HG02623 (cell line): ENCODE measurements around the gene EHF.

Experiments
- ATAC-seq: cut with Tn5 transposase; IDR thresholded peaks from one replicate; pipeline ENCODE4 v1.9.1; 2021; ENCODE audit warnings: moderate library complexity; ENCODE audit not compliant: unreplicated experiment

Gene EHF

GRCh38 chr11:34643311-34643710 lies 22.4 kb downstream of the EHF start:
- no peak for ATAC-seq

- no peak for ATAC-seq
Measured at GRCh38 chr11:34643846-34644245, 23.0 kb downstream of the EHF start.

- ATAC-seq, result no peak
Measured at GRCh38 chr11:34644669-34645406, 23.9 kb downstream of the EHF start.

DNA sequence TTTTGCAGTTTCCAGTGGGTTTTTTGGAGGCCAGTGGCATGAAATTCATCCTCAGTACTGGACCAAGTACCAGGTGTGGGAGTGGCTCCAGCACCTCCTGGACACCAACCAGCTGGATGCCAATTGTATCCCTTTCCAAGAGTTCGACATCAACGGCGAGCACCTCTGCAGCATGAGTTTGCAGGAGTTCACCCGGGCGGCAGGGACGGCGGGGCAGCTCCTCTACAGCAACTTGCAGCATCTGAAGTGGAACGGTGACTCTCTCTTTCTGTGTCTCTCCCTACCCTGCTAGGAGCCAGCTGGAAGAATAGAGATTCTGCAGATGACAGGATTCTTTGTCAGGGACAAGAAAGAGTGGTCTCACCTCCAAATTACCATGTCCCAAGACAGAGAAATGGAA lies 25.5 kb downstream of the EHF start:
- ATAC-seq, result no peak

DNA sequence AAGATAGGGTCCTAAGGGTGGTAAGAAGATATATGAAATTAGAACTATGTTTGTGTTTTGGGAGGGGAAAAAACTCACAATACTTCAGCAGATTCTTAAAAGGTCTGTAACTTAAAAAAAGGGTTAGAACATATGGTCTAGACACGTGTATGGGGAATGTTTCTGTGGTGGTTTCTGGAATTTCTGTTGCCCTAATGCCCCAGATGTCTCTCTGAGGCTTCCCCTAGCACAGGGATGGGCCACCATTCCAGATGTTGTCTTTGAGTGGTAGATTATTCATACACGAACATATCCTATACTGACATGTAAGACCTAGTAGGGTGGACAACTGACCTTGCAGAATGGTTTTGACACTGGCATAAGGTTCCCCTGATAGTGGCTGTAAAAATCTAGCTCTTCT lies 26.2 kb downstream of the EHF start:
- ATAC-seq, result no peak

DNA sequence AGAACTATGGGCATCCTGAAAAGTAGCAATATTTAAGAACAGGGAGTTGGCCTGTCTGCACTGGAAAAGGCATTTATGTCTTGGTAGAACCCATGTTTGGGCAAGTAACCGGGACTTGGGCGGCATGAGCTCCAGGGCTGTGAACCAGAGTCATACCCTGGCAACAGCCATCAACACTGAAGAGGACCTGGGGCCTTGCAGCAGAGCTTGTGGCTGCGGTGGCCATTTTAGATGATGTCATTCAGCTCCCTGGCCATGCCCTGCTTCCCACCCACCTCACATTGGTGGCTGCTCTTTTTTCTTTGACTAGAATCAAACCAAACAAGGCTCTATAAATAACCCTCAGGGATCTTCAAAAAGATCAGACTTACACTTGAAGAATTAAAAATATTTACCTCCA lies 26.6 kb downstream of the EHF start:
- no peak for ATAC-seq

DNA sequence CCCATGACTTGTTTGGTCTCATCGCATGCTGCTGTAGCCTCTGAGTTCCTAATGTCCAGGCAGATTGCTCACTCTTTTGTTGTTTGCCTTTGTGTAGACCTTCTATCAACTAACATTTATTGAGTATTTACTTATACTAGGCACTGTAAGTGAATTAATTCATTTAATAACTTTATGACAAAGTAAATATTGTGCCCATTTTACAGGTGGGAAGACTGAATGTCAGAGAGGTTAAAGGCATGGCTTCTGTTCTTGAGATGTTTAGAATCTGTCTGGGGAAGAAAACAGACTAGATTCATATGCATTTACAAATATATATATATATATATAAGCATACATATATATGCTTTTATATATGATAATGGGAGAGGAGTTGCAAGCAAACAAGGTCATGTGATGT lies 27.1 kb downstream of the EHF start:
- ATAC-seq, result no peak

DNA sequence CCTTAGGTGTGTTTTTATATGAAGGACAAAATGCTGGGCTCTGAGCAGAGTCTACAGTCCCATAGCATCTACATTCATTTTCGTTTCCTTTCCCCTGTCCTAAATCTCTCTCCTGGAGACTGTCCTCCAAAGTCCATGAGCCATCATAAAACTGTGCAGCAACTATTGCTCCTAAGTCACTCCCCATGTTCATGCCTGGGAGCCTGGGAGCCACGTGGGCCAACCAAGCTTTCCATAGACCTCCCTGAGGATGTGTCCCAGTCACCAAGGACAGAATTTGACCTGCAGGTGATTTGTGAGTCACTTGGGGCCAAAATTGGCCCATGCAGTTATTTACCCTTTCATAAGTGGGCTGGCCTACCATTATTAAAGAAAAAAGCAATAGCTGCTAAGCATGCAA lies 28.7 kb downstream of the EHF start:
- ATAC-seq, result no peak

DNA sequence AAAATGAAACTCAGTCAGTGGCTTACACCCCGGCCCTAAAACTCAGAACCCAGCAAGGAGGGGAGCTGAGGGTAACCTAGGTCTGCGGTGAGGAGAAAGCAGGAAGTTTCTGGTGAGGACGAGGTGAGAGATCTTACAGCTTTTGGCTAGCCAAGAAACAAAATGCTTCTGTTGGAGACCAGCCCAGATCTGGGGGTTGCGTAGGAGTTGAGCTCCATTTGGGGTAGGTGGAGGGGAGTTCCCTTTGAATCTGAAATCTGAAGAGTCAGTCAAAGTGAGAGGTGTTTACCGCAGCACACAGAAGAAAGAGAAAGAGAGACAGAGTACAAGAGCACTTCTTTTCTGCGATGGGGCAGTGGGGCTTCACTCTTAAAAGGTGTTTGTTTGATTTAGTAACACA lies 29.6 kb downstream of the EHF start:
- peak; percentile 93 for ATAC-seq

GRCh38 chr11:34651551-34651950 lies 30.7 kb downstream of the EHF start:
- no peak for ATAC-seq

DNA sequence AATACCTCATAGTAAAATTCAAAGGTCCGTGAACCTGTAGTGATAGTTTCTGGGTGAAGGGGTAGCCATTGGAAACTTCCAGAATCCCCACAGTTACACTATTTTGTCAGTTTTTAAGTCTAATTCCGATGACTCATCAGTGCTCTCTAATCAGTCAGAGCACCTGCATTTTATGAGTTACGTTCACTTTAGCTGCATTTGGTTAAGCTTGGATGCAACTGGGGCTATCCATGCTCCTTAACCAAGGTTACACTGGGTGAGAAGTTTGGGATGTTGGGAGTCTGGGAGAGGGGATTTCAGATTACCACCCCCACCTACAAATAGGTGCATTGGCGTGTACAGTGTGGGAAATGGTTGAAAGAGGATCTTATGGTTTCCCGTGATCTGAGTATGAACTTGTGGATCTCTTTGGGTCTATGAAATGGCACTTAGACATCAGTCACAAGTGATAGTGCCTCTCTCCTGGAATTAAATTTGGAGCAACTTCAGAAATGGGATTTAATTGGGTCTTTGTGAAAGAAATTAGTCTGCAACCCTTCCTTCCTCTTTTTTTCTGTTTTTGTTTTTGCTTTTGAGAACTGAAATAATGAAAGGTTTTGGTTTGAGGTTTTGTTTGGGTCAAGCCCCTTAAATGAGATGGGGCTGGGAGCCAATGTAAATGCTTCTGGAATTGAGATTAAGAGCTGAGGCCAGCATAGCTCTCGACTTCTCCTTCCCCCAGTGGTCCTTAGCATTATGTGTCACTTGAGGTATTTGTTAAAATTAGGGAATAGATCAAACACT lies 31.5 kb downstream of the EHF start:
- no peak for ATAC-seq

GRCh38 chr11:34653031-34653430 lies 32.1 kb downstream of the EHF start:
- ATAC-seq, result no peak

DNA sequence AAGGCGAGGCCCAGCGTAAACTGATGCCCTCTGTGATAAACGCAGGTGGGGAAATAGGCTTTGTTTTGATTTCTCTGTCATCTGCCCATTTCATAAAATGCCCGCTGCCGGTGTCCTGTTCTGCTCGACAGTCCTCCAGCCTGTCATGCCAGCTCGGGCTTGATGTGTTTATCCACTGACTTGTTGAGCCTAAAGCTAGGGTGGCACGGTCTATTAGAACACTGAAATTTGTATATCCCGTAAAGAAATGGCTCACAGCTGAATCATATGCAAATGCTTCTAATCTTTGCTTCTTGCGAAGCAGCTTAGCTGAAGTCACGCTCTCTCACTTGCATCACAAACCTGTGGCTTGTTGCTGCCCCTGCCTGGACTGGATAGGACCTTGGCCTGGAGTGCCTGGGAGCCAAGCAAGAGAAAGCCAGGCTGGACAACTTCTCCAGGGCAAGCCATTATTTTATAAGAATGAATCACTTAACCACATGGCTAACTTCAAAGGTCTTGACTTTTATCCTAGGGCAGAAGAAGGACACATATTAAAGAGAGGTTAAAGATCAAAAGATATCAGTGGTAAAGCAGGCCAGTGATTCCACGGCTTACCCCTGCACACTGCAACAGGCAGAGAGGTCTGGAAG lies 33.1 kb downstream of the EHF start:
- no peak for ATAC-seq

DNA sequence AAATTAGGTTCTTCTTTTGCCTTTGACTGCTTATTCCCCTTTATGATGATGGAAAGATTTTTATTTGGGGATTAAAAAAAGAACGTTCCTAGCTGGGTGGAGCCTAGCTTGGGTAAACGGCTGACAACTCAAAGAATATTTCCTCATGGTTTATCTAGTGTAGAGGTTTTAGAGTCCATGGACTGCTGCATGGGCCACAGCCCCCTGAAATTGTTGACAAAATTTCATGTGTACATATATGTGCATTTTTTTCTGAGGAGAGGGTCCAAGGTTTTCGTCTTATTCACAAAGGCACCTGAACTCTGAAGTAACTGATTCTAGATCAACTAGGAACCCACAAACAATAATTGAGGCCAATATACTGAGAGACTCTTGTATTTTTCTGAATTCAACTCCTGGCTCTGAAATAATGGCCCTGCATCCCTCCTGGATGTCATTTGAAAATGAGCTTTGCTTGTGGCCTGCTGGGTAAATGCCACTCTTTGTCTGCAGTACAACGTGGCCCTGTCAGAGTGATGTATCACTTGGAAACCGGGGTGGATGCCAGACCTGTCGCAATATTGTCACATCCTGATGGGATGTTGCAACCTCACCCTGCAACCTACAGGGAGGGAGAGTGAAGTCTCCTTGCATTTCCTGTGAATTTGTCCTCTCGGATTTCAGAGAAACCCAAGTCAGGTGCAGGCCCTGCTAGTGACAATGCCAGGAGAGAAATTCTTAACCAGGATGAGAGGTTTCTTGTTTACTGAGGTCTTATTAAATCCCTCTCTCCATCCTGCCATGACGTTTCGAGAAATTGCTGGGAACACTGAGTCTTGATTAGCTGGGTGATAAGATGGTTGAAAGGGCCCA lies 33.8 kb downstream of the EHF start:
- no peak for ATAC-seq

DNA sequence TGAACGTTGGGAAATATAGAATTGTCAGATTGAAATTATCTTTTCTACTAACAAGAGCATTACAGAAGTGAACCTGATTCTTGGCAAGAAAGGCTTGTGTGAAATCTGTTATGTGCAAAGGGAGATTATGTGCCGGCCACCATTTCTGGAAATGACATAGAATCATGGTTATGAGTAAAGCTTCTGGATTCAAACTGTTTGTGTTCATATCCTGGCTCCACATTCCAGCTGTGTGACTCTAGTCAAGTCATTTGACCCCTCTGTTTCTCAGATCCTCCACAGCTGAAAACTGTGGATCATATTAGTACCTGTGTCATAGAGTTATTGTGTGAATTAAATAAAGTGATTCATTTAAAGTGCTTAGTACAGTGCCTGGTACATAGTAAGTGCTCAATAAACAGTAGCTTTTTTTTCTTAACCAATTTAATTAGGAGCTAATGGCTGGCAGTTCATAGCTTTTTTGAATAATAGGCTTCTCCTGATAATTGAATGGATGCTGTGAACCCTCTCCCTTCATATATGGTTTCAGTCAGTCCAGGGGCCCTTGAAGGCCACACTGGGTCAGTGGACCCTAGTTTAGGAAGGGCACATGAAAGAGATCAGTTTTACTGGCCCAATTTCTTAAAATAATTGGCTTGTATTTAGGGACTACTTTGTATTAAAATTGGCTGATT lies 34.6 kb downstream of the EHF start:
- ATAC-seq, result no peak

GRCh38 chr11:34656062-34656720 lies 35.3 kb downstream of the EHF start:
- ATAC-seq, result no peak

DNA sequence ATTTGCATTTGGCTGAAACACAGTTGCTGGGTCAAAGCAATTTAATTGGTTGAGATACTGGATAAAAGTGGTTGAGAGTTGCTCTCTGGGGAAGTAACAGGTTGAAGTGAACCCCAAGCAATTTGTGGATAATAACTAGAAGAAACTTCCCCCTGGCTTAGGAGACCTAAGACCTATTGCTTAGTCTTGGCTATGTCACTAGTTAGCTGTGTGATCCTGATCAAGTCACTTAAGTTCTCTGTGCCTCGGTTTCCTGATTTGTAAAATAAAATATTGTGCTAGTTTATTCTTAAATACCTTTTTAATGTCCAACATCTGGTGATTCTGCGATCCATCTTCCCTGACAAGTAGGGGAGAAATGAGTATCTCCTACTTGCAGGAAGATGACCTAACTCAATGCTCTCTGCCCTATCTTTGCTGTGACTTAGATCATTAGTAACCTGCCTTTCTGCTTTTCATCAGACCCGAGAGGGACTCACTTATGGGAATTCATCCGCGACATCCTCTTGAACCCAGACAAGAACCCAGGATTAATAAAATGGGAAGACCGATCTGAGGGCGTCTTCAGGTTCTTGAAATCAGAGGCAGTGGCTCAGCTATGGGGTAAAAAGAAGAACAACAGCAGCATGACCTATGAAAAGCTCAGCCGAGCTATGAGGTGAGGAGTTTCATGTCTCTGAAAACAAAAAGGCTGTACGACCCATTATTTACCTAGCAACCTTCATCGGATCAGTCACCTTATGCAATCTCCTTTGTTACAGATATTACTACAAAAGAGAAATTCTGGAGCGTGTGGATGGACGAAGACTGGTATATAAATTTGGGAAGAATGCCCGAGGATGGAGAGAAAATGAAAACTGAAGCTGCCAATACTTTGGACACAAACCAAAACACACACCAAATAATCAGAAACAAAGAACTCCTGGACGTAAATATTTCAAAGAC lies 37.5 kb downstream of the EHF start:
- no peak for ATAC-seq

GRCh38 chr11:34659096-34659733 lies 38.3 kb downstream of the EHF start:
- ATAC-seq, result no peak
